AG09309 (cell line): ENCODE measurements around the gene PRMT5.

Source experiments
- DNase-seq: peaks from one replicate; pipeline ENCODE4 v3.0.0-alpha.2; 2010; ENCODE audit warnings: low read depth
- H3K4me3 ChIP-seq: 2 replicates; pipeline ENCODE4 v1.5.1; 2011; ENCODE audit warnings: mild to moderate bottlenecking, low read depth, low read length, moderate library complexity; ENCODE audit not compliant: control insufficient read depth
- CTCF ChIP-seq: IDR thresholded peaks from 2 replicates; pipeline ENCODE4 v1.5.1; 2011; ENCODE audit warnings: mild to moderate bottlenecking, low read depth, low read length, inconsistent platforms; ENCODE audit not compliant: insufficient read depth, control insufficient read depth; ENCODE audit errors: missing control alignments

Gene PRMT5

GRCh38 chr14:22871224-22872032, 57.7 kb downstream of the PRMT5 start, which contains the start of gene LRP10:
Gene LRP10, plus strand, starts transcription at chr14:22871740. Its CDS starts 564 bp downstream, at chr14:22872304.
- H3K4me3 ChIP-seq: peak within 1 kb of the TSS; percentile 81
- no peak for TF ChIP-seq CTCF
- DNase-seq: no peak

- TF ChIP-seq CTCF: no peak
- peak overlapping the region; percentile 81 for H3K4me3 ChIP-seq
- DNase-seq: no peak
These were observed 58.4 kb downstream of the PRMT5 start for GRCh38 chr14:22870811-22871223.
